GM18951 (cell line): ENCODE results near the gene WFDC5.

Experiments
- POLR2A ChIP-seq: IDR thresholded peaks from 4 replicates; pipeline ENCODE4 v1.6.1; 2011; ENCODE audit warnings: mild to moderate bottlenecking; ENCODE audit not compliant: insufficient read length, insufficient read depth; ENCODE audit errors: extremely low read depth
- in situ Hi-C: fragments of 300-500 bp; cut with MboI; formaldehyde crosslinking; loops from one replicate; pipeline ENCODE4 v1.12.0; 2022; ENCODE audit warnings: low sequenced_read_pairs, mixed read lengths, inconsistent platforms; ENCODE audit not compliant: unreplicated experiment

WFDC5 gene

GRCh38 chr20:45128099-45128498, 13.1 kb upstream of the WFDC5 start:
- no peak for TF ChIP-seq POLR2A
- in situ Hi-C loops, result no loop called here

DNA sequence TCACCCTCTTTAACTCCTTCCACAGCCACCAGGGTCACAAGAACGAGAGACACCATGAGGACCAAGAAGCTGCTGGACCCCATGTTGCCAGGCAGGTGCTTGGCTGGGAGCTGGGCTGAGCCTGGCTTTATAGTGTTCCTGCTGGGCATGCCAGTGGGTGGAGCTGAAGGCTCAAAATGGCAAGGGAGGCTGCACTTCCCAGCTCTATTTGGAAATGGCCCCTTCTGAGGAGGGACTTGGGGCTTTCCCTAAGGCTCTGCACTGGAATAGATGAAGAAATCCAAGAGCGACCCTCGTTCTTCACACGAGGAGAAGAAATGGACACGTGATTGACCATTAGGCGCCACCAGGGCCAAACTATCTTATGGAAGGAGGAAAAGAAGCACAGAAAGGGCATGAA, 9.4 kb upstream of the WFDC5 start, which contains the start of gene WFDC12:
WFDC12 (minus strand) TSS at position 101 of the 400 bp plus-strand sequence; CDS start at position 83, 18 bp downstream.
- in situ Hi-C loops, result no loop called here
- no peak for TF ChIP-seq POLR2A

DNA sequence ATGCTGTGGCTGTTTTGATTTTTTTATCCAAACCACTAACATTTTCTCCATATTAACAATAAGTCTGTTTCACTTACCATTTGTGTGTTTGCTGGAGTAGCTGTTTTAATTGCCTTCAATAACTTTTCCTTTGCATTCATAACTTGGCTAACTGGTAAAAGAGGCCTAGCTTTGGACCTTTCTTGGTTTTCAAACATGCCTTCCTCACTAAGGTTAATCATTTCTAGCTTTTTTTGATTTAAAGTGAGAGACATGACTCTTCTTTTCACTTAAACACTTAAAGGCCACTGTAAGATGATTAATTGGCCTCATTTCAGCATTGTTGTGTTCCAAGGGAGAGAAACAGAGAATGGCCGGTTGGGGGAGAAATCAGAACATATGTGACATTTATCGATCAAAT, 6.4 kb upstream of the WFDC5 start:
- no peak for TF ChIP-seq POLR2A
- in situ Hi-C loops, result no loop called here

DNA sequence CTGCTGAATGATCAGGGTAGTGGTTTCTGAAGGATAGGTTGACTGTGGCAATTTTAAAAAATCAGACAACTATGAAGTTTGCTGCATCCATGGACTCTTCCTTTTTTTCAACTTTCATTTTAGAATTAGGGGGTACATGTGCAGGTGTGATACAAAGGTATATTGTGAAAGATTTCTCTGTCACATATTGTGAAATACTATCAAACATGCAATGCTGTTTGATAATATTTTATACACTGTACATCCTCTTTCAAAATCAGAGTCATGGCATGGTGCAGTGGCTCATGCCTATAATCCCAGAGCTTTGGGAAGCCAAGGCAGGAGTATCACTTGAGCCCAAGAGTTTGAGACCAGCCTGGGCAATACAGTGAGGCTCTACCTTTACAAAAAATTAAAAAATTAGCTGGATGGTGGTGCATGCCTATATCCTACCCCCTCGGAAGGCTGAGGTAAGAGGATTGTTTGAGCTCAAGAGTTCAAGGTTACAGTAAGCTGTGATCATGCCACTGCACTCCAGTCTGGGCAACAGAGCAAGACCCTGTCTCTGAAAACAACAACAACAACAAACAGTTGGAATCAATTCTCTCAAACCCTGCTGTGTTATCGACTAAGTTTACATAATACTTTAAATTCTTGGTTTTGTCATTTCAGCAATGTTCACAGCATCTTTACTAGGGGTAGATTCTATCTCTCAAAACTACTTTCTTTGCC, 4.7 kb upstream of the WFDC5 start:
- in situ Hi-C loops, result no loop called here
- no peak for TF ChIP-seq POLR2A

GRCh38 chr20:45118028-45118427, 3.1 kb upstream of the WFDC5 start:
- in situ Hi-C loops, result no loop called here

GRCh38 chr20:45117581-45117980, 2.6 kb upstream of the WFDC5 start:
- in situ Hi-C loops, result no loop called here
- TF ChIP-seq POLR2A, result no peak

More at GRCh38 chr20:45118028-45118427, 3.1 kb upstream of the WFDC5 start:
- TF ChIP-seq POLR2A, result no peak

DNA sequence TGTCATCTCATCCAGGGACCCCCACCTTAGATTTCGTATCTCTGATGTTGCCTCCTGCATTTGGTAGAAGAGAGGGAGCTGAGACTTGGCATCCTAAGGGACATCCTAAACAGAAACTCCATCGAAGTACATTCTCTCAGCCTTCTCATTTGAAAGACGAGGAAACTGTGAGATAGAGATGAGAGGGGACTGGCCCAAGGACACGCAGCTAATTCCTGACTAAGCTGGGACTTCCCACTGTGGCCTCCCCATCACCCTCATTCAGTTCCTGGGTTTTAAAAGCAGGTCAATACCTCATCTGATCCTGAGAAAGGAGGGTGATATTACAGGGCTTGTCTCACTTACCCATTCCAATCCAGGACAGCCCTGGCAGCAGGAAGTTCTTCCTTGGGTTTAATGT, 855 bp upstream of the WFDC5 start:
- TF ChIP-seq POLR2A, result no peak
- in situ Hi-C loops, result no loop called here

GRCh38 chr20:45115386-45115774, 406 bp upstream of the WFDC5 start:
- in situ Hi-C loops, result no loop called here
- TF ChIP-seq POLR2A, result no peak

GRCh38 chr20:45113865-45114264, 1.1 kb downstream of the WFDC5 start:
- in situ Hi-C loops, result no loop called here
- no peak for TF ChIP-seq POLR2A

DNA sequence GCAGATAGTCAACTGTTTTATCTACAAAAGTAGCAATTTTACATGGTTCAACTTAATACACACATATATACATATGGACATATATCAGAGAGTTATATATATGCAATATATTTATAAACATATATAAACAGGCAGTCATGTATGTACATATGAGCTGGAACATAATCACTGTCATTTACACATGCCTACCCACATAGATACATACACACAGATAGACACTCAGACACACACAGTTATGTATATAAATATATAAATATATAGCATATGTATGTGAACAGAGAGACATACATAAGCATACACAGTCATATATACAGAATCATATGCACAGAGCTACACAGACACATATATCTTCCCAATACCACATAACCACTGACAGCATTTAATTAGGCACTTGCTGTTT, 2.2 kb downstream of the WFDC5 start:
- in situ Hi-C loops, result no loop called here
- TF ChIP-seq POLR2A, result no peak

DNA sequence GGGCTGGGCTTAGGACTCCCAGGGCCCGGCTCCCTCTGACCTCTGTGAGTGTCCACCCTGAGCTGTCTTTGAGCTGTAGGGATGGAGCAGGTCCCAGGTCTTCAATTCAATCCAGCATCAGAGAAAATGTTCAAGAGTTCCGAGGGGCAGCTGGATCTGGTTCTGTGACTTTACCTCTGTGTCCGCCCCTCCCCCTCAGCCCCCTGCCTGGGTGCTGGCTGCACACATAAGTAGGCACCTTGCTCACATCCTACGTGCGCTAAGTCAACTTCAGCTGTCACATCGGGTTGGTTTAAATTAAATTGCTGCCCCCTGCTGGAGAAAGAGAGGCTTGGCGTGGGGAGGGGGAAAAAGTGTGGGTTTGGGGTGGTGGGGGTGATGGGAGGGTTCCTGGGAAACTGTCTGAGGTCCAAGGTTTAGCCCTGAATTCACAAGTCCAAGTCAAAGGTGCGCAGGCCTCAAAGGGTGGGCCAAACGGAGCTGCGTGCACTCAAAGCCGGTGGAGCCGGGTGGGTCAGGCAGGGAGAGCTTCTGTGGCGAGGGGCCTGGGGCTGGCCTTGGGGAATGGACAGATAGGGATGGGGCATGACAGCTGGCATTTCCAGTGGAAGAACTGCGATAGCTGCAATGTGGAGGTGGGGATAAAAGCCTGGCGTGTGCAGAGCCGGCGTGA, 3.0 kb downstream of the WFDC5 start:
- in situ Hi-C loops, result no loop called here
- no peak for TF ChIP-seq POLR2A

- in situ Hi-C loops, result no loop called here
- TF ChIP-seq POLR2A, result no peak
Observed at GRCh38 chr20:45111285-45111684, 3.7 kb downstream of the WFDC5 start.

- TF ChIP-seq POLR2A, result no peak
- in situ Hi-C loops, result no loop called here
Observed at GRCh38 chr20:45110301-45110700, 4.7 kb downstream of the WFDC5 start.

DNA sequence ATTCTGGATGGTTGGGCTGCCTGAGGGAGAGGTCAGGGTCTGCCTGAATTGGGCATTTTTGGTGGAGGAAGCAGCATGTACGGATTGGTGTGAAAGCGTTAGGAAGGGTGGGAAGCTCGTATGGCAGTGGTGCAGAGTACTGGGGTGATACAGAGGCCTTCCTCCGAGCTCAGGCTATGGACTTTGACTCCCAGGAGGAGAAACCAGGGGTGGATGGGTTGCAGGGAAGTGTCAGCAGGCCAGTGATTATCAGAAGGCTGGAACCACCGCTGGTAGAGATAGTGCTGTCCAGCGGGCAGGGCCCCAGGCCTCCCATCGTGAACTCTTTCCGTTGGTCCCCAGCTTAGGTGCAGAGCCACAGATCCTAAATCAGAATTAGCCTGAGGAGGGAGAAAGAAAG, 5.3 kb downstream of the WFDC5 start:
- in situ Hi-C loops, result loop anchor here (10.0 kb wide), 1 partner anchor 185 kb away; no protein-coding TSS in a partner anchor
- TF ChIP-seq POLR2A, result no peak

DNA sequence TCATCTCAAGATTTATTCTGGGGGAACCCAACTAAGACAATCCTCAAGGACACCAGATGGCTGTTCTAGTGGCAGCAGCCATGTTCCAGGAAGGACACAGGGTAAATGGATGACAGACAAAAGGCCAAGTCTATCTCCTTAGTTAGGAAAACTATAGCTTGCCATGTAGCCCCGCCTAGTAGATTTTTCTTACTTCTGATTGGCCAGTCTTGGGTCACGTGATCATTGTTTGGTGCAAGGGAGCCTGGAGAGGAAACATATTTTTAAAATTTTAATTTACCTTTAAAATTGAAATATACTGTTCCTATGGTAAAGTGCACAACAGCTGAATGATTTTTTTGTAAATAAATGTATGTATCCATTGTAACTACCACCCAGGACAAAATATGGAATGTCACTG, 9.7 kb downstream of the WFDC5 start:
- no peak for TF ChIP-seq POLR2A
- in situ Hi-C loops, result loop anchor here (10.0 kb wide), 1 partner anchor 181 kb away; no protein-coding TSS in a partner anchor

DNA sequence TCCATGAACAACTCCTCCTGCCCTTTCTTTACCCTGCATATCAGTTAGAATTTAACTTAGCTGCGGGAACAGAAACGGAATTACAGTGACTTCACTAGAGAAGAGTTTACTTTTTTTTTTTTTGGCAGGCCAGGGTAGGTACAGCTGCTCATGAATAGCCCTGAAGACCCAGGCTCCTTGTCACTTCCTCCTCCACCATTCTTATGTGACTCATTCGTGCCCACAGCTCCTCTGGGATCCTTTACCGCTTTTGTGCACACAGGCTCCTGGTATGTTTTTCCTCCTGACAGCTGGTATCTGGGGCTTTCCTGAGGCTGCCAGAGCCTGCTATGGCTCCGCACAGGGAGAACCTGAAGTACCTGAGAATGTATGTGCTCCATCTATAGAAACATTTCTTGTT, 10.2 kb downstream of the WFDC5 start:
- in situ Hi-C loops, result loop anchor here (10.0 kb wide), 1 partner anchor 180 kb away; no protein-coding TSS in a partner anchor
- TF ChIP-seq POLR2A, result no peak
